MM.1S (cell line): ENCODE measurements around the gene IQSEC1.

Source experiments
- DNase-seq: peaks from one replicate; pipeline ENCODE4 v3.0.0-alpha.2; 2015
- H2AFZ ChIP-seq: fragments of 300-600 bp; sonication (generic); 2 replicates; pipeline ENCODE4 v1.6.0; 2016; ENCODE audit warnings: antibody characterized with exemption, low read length
- H3F3A ChIP-seq: fragments of 300-600 bp; sonication (generic); 2 replicates; pipeline ENCODE4 v1.6.1; 2016; ENCODE audit warnings: mild to moderate bottlenecking, antibody characterized with exemption, low read length, moderate library complexity, mixed read lengths; ENCODE audit not compliant: insufficient read depth
- H3K27ac ChIP-seq: fragments of 300-600 bp; sonication (generic); 2 replicates; pipeline ENCODE4 v1.5.1; 2016; ENCODE audit warnings: mild to moderate bottlenecking, low read length
- H3K27me3 ChIP-seq: fragments of 300-600 bp; sonication (generic); replicated peaks from 2 replicates; pipeline ENCODE4 v1.6.0; 2016; ENCODE audit warnings: low read length; ENCODE audit not compliant: insufficient read depth
- H3K36me3 ChIP-seq: fragments of 300-600 bp; sonication (generic); replicated peaks from 2 replicates; pipeline ENCODE4 v1.6.1; 2016; ENCODE audit warnings: mild to moderate bottlenecking, low read length, mixed read lengths; ENCODE audit not compliant: insufficient read depth
- H3K4me1 ChIP-seq: fragments of 300-600 bp; sonication (generic); 2 replicates; pipeline ENCODE4 v1.6.1; 2016; ENCODE audit warnings: low read length, mixed read lengths
- H3K4me2 ChIP-seq: fragments of 300-600 bp; sonication (generic); 2 replicates; pipeline ENCODE4 v1.6.0; 2016; ENCODE audit warnings: low read depth, low read length
- H3K4me3 ChIP-seq: fragments of 300-600 bp; sonication (generic); 2 replicates; pipeline ENCODE4 v1.5.1; 2016; ENCODE audit warnings: low read length, mixed read lengths
- H3K79me2 ChIP-seq: fragments of 300-600 bp; sonication (generic); 2 replicates; pipeline ENCODE4 v1.6.1; 2016; ENCODE audit warnings: mixed run types, low read length, mixed read lengths
- H3K9ac ChIP-seq: fragments of 300-600 bp; sonication (generic); 2 replicates; pipeline ENCODE4 v1.6.1; 2016; ENCODE audit warnings: low read length, mixed read lengths
- H3K9me2 ChIP-seq: fragments of 300-600 bp; sonication (generic); replicated peaks from 2 replicates; pipeline ENCODE4 v1.6.1; 2016; ENCODE audit warnings: mild to moderate bottlenecking, low read length, mixed read lengths; ENCODE audit not compliant: insufficient read depth
- H3K9me3 ChIP-seq: fragments of 300-600 bp; sonication (generic); replicated peaks from 2 replicates; pipeline ENCODE4 v1.6.1; 2016; ENCODE audit warnings: mild to moderate bottlenecking, low read length, mixed read lengths; ENCODE audit not compliant: insufficient read depth
- H4K20me1 ChIP-seq: fragments of 300-600 bp; sonication (generic); 2 replicates; pipeline ENCODE4 v1.6.1; 2016; ENCODE audit warnings: mild to moderate bottlenecking, low read length, moderate library complexity, mixed read lengths; ENCODE audit not compliant: insufficient read depth
- CTCF ChIP-seq: fragments of 300-600 bp; sonication (generic); IDR thresholded peaks from 2 replicates; pipeline ENCODE4 v1.5.1; 2016; ENCODE audit warnings: antibody characterized with exemption, low read length, mixed read lengths
- EZH2 ChIP-seq: fragments of 300-600 bp; sonication (generic); optimal IDR thresholded peaks from 2 replicates; pipeline ENCODE3; 2017; ENCODE audit warnings: low read depth, mild to moderate bottlenecking, antibody characterized with exemption, low read length, mixed read lengths
- EZH2phosphoT487 ChIP-seq: fragments of 300-600 bp; sonication (generic); IDR thresholded peaks from 2 replicates; pipeline ENCODE4 v1.6.1; 2018; ENCODE audit warnings: antibody characterized with exemption, low read length

IQSEC1 gene

DNA sequence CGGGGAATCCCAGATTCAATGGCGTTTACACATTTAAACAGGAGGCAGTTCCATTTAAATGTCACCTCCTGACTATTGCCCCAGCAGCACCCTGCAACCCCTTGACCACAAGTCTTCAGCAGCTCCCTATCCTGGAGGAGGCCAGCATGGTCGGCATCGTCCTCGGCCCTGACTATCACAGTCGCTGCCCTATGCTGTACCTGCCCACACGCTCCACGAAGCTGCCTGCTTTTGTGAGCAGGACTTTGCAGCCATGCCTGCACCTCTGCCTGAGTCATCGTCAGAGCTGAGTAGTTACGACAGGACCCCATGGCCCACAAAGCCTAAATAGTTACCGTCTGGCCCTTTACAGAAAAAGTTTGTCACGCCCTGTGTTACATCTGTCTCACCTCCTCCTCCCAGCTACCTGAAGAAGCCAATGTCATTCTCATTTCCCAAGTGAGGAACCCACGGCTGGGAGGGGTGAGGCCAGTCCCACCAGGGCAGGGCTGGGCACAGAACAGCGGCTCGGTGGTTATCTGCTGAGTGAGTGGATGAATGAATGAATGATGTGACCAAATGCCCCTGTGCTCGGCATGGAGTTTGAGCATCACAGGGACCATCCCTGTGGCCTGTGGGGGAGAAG, 47.8 kb upstream of the IQSEC1 start:
- Histone ChIP-seq H3K9me3 (no peaks in the 10 kb centered on the region), H3K4me3 (no peak overlapping the region), H2AFZ (no peak overlapping the region), H3K4me1 (no peaks in the 10 kb centered on the region), H3K27ac (no peak overlapping the region), H3K4me2 (no peak overlapping the region), H3K27me3 (no peaks in the 10 kb centered on the region), H3K79me2 (no peaks in the 10 kb centered on the region), H4K20me1 (no peaks in the 10 kb centered on the region), H3F3A (no peaks in the 10 kb centered on the region), H3K9ac (no peak overlapping the region), H3K36me3 (no peaks in the 10 kb centered on the region), H3K9me2 (no peaks in the 10 kb centered on the region)
- no peak for TF ChIP-seq EZH2
- TF ChIP-seq CTCF, result no peak
- TF ChIP-seq EZH2phosphoT487, result no peak
- no peak for DNase-seq

DNA sequence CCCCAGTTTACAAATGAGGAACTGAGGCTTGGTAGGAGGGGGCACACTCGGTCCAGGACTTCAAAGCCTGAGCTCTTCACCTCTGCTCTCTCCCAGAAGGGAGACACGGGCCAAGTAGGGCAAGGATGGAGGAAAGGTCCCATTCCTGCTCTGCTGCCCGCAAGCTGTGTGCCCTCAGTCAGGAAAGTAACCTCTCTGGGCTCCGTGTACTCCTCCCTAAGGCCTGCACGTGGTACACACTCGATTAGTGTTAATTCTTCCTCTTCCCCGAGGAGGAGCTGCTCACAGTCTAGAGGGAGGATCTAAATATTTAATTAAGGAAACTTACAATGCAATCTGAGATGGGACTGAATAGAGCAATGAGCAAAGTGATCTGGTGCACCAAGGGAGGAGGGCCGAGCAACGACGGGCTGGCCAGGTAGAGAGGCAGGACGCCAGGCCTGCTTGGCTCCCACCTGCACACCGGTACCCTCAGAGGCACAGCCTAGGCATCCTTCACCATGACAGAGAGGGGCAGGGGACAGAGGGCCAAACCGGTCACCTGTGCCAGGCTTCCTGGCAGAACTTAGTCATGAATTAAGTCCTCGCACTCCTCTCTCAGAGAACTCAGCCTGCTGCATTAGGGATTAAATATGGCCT, 47.2 kb upstream of the IQSEC1 start:
- no peak for DNase-seq
- TF ChIP-seq EZH2phosphoT487, result no peak
- TF ChIP-seq EZH2, result no peak
- no peak for TF ChIP-seq CTCF
- Histone ChIP-seq H2AFZ (no peak overlapping the region), H3K9ac (no peak overlapping the region), H3K4me1 (no peaks in the 10 kb centered on the region), H3K4me3 (no peak overlapping the region), H4K20me1 (no peaks in the 10 kb centered on the region), H3K79me2 (no peaks in the 10 kb centered on the region), H3K36me3 (no peaks in the 10 kb centered on the region), H3K27me3 (no peaks in the 10 kb centered on the region), H3K27ac (no peak overlapping the region), H3K4me2 (no peak overlapping the region), H3K9me3 (no peaks in the 10 kb centered on the region), H3K9me2 (no peaks in the 10 kb centered on the region), H3F3A (no peaks in the 10 kb centered on the region)

DNA sequence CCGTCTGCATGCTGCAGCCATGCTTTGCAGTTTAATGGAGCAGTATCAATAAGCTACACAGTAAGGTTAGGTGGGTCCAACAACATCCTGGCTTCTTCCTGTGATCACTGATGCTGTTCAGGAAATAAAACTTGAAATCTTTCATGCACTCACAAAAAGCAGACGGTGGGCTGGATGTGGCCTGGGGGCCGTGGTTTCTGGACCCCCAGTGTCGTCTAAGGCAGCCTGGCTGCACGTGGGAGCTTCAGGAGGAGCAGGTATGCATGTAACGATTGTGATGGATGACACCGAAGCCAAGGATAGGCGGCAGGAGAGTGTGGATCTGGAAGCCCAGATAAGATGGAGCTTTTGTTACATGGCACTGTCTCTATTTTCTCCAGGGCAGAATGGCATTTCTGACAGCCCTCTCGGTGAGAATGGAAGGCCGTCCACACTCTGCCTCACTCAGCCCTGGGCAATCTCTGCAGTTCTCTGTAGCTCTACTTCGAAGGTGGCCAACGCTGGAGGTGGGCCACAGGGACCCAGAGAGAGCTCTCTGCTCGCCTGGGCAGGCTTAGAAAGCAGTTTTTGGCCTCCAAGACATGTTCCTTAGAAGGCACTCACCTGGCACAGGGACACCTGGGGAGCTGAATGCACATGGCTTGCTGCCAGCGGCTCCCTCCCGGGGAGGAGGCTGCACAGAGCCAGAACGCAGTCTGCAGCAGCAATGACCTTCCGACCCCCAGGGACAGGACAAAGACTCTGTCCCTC, 46.4 kb upstream of the IQSEC1 start:
- Histone ChIP-seq H3K9me2 (no peaks in the 10 kb centered on the region), H2AFZ (no peak overlapping the region), H3K9me3 (no peaks in the 10 kb centered on the region), H3K9ac (no peak overlapping the region), H3K4me2 (no peak overlapping the region), H3K4me3 (no peak overlapping the region), H3K27ac (no peak overlapping the region), H3K4me1 (no peaks in the 10 kb centered on the region), H3F3A (no peaks in the 10 kb centered on the region), H3K36me3 (no peaks in the 10 kb centered on the region), H4K20me1 (no peaks in the 10 kb centered on the region), H3K27me3 (no peaks in the 10 kb centered on the region), H3K79me2 (no peaks in the 10 kb centered on the region)
- no peak for TF ChIP-seq EZH2
- TF ChIP-seq EZH2phosphoT487, result no peak
- no peak for TF ChIP-seq CTCF
- no peak for DNase-seq
